Bronchial smooth muscle cell (primary cell): Measurements from ENCODE around the gene SEMA6A. TPM values are rescaled to one million over a fixed set of nuclear protein-coding genes. Genes with fewer than 3 reads are reported as not detected.

Experiments used
- total RNA-seq: library from RNA; depleted of rRNA; stranded (reverse); fragments of >200 nt; gene quantifications from 2 replicates; pipeline ENCODE4 v1.2.1, GENCODE V29; 2014

The SEMA6A gene, protein sequence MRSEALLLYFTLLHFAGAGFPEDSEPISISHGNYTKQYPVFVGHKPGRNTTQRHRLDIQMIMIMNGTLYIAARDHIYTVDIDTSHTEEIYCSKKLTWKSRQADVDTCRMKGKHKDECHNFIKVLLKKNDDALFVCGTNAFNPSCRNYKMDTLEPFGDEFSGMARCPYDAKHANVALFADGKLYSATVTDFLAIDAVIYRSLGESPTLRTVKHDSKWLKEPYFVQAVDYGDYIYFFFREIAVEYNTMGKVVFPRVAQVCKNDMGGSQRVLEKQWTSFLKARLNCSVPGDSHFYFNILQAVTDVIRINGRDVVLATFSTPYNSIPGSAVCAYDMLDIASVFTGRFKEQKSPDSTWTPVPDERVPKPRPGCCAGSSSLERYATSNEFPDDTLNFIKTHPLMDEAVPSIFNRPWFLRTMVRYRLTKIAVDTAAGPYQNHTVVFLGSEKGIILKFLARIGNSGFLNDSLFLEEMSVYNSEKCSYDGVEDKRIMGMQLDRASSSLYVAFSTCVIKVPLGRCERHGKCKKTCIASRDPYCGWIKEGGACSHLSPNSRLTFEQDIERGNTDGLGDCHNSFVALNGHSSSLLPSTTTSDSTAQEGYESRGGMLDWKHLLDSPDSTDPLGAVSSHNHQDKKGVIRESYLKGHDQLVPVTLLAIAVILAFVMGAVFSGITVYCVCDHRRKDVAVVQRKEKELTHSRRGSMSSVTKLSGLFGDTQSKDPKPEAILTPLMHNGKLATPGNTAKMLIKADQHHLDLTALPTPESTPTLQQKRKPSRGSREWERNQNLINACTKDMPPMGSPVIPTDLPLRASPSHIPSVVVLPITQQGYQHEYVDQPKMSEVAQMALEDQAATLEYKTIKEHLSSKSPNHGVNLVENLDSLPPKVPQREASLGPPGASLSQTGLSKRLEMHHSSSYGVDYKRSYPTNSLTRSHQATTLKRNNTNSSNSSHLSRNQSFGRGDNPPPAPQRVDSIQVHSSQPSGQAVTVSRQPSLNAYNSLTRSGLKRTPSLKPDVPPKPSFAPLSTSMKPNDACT
- total RNA-seq, result 0.09 and 0.16 TPM in 2 replicates

DNA sequence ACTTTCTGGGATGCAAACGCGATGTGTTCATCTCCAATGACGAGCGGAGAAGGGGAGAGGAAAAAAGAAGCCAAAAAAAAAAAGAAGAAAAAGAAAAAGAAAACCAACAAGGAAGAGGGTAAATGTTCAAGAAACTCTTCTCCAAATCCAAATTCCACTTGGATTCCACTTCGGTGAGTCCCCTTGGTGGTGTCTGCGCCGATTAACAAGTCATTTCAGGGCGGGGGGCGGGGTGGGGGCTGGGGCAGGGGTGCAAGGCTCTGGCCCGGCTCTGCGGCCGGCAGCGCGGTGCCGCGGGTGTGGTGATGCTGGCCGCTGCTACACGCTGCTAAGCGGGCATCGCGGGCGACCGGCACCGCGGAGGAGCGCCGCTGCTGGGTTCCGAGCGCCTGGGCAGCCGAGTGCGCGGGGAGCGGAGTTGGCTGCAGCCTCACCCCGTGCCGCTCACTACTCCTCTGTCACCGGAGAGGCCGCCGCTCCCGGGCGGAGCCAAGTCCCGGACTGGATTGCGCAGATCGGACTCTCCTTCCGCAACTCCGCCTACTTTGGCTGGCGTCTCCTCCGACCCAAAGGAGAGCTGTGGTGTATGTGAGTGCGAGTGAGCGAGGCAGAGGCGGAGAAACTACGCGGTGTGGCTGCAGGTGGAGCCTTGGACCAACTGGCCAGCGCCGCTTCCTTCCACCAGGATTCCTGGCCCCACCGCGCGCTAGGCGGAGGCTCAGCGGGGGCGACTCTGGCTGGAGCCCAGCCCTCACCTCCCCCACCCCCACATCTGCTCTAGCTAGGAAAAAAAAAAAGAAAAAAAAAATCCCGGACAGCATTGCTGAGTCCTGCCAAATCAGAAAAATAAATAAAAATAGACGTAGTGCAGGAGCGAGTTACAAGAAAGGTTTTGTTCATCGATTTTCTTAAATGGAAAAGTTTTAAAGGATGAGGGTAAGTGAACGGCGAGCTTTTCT lies at the start of gene SEMA6A:
TSS of gene SEMA6A (minus strand) at position 457 of the 959 bp plus-strand sequence. CDS start 69,879 bp downstream, outside the sequence.

